Left lung (tissue), 10 donors: ENCODE results near the gene CDK9. TPM values are rescaled to one million over a fixed set of nuclear protein-coding genes. Genes with fewer than 3 reads are reported as not detected.

Source experiments
- ATAC-seq: fragments of 200-7000 bp; cut with Tn5 transposase; one replicate; pipeline ENCODE4 v1.9.1; 2020; ENCODE audit warnings: moderate library complexity
- DNase-seq, 4 donors: peaks; one replicate each; pipeline ENCODE4 v3.0.0-alpha.2; 2013 to 2020
- H3K27ac ChIP-seq, 2 donors: fragments of 200-600 bp; sonication (generic) in 1 of 2; one replicate each; pipeline versions ENCODE4 v1.5.0 to v1.8.0; 2020 to 2021
- H3K27me3 ChIP-seq, 2 donors: fragments of 200-600 bp; sonication (generic) in 1 of 2; one replicate each; pipeline versions ENCODE4 v1.5.0 to v1.8.0; 2020 to 2021
- H3K36me3 ChIP-seq, 2 donors: fragments of 200-600 bp; sonication (generic) in 1 of 2; one replicate each; pipeline versions ENCODE4 v1.5.0 to v1.8.0; 2020 to 2021
- H3K4me1 ChIP-seq, 2 donors: fragments of 200-600 bp; one replicate each; pipeline ENCODE4 v1.8.0; 2021
- H3K4me3 ChIP-seq, 2 donors: fragments of 200-600 bp; sonication (generic) in 1 of 2; one replicate each; pipeline versions ENCODE4 v1.5.0 to v1.8.0; 2020 to 2021; ENCODE audit warnings: mild to moderate bottlenecking in 1 of 2
- H3K9me3 ChIP-seq, 2 donors: fragments of 200-600 bp; sonication (generic) in 1 of 2; one replicate each; pipeline versions ENCODE4 v1.5.0 to v1.8.0; 2020 to 2021
- intact Hi-C, 2 donors: fragments of 100-400 bp; cut with DNase I; formaldehyde crosslinking; loops; one replicate each; pipeline versions ENCODE4 v1.11.2 to v1.14.2; 2022
- polyA plus RNA-seq, 6 donors: library from polyadenylated mRNA; unstranded; fragments of 120-200 nt; gene quantifications; one replicate each; pipeline ENCODE4 v1.2.1, GENCODE V29; 2013; ENCODE audit not compliant: insufficient read length in 6 of 6
- total RNA-seq, 2 donors: library from RNA; stranded (reverse); fragmentation: NEBNext Ultra II Directional; extraction: Animal tissue kit (Norgen Biotek cat#: 25700); gene quantifications; one replicate each; pipeline ENCODE4 v1.2.1, GENCODE V29; 2021
- TF ChIP-seq, protein P1 (sequence below), 2 donors: fragments of 200-600 bp; sonication (generic) in 1 of 2; IDR thresholded peaks; one replicate each; pipeline versions ENCODE4 v1.5.0 to v1.8.0; 2021; ENCODE audit warnings: antibody characterized with exemption in 2 of 2
- donor health status: DM: no; HTN: yes; CAD: no.
- donor health status: DM: no; HTN: no; CAD: no.

The CDK9 gene
- total and polyA plus RNA-seq, 8 donors: 56.0 to 83.4 (median 62.0) TPM

DNA sequence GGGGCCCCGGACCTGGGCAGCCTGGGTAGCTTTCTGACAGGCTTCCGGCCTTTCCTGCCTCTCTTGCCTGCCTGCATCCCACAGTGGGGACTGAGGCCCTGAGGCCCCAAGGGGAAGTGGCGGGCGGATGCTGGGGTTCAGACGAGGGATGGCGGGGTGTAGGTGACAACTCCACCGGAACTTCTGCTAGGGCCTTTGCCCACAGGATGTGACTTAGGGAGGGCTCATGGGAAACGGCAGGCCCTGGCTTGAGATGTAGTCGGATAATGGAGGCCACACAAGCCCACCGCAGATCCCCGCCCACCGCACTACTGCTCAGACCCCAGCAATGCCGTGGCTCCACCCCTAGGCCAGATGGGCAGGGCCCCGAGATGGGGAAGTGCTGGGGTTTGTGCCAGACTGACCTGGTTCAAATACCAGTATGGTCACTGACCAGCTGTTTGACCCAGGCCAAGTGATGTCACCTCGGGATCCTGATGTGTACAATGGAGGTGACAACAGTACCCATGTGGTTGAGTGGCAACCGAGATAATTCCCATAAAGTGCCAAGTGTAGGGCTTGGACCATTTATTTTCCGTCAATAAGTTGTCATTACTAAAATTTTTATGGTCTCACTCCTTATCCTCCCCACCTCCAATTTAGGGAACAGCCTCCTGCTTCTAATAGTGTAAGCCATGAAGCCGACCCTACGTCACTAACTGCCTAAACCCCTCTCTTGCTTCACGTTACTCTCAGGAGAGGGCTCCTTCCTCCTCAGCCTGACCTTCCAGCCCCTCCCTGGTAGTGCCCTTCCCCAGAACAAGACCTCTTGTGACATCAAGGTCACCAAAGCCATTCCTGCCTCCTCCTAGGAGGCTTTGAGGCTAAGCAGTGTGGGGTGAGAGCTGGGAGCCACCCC is 2.5 kb upstream of the CDK9 start:
- H3K9me3 ChIP-seq: no peaks in the 10 kb centered on the region
- peak overlapping the region; percentile 41 to 98 for H3K27ac ChIP-seq
- intact Hi-C loops: no loop called here
- peaks cover 0 to 16% of the 10 kb centered on the region in 2 donors for H3K36me3 ChIP-seq
- DNase-seq (peak in 2 of 4 donors; percentile 75 to 93), ATAC-seq (no peak)
- H3K27me3 ChIP-seq: no peaks in the 10 kb centered on the region
- peaks cover 12 to 86% of the 10 kb centered on the region in 2 donors for H3K4me1 ChIP-seq
- H3K4me3 ChIP-seq: no peak overlapping the region
- TF ChIP-seq, protein P1, sequence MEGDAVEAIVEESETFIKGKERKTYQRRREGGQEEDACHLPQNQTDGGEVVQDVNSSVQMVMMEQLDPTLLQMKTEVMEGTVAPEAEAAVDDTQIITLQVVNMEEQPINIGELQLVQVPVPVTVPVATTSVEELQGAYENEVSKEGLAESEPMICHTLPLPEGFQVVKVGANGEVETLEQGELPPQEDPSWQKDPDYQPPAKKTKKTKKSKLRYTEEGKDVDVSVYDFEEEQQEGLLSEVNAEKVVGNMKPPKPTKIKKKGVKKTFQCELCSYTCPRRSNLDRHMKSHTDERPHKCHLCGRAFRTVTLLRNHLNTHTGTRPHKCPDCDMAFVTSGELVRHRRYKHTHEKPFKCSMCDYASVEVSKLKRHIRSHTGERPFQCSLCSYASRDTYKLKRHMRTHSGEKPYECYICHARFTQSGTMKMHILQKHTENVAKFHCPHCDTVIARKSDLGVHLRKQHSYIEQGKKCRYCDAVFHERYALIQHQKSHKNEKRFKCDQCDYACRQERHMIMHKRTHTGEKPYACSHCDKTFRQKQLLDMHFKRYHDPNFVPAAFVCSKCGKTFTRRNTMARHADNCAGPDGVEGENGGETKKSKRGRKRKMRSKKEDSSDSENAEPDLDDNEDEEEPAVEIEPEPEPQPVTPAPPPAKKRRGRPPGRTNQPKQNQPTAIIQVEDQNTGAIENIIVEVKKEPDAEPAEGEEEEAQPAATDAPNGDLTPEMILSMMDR (IDR thresholded peaks at IDR 0.05): no peak

GRCh38 chr9:127785023-127785932 is 556 bp upstream of the CDK9 start:
- peak; percentile 82 to 98 (median 90) for DNase-seq
- TF ChIP-seq, protein P1 (IDR thresholded peaks at IDR 0.05): peak; percentile 81 to 96
- intact Hi-C loops: loop anchor here in 1 of 2 donors (5.0 kb wide), 1 partner anchor 137 kb away; no protein-coding TSS in a partner anchor
- ATAC-seq: peak; percentile 73
- Histone ChIP-seq H3K4me1 (peaks cover 12 to 86% of the 10 kb centered on the region in 2 donors), H3K27ac (peak overlapping the region; percentile 89 to 98), H3K4me3 (peak overlapping the region; percentile 96 to 100), H3K36me3 (peaks cover 0 to 35% of the 10 kb centered on the region in 2 donors), H3K27me3 (no peaks in the 10 kb centered on the region), H3K9me3 (no peaks in the 10 kb centered on the region)

DNA sequence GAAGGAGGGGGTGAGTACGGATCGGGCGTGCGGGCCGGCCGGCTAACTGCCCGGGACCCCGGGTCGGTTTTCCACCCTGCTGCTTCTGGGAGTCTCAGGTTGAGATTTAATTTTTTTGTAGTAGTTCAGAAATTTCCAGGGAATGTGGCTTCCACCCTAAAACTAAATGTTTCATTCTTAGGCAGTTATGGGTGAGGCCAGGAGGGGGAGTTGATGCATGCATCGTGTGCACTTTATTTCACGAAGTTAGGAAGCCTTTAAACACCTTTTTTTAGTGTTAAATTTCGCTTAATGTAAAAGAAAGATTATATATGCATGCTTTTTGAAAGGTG is 905 bp downstream of the CDK9 start:
- Histone ChIP-seq H3K27me3 (no peaks in the 10 kb centered on the region), H3K4me1 (peaks cover 12 to 80% of the 10 kb centered on the region in 2 donors), H3K4me3 (peak overlapping the region; percentile 96 to 100), H3K9me3 (no peaks in the 10 kb centered on the region), H3K27ac (peak overlapping the region; percentile 89 to 98), H3K36me3 (peaks cover 0 to 50% of the 10 kb centered on the region in 2 donors)
- DNase-seq (no peak), ATAC-seq (no peak)
- intact Hi-C loops: loop anchor here in 1 of 2 donors (5.0 kb wide), 1 partner anchor 136 kb away; no protein-coding TSS in a partner anchor
- TF ChIP-seq, protein P1 (IDR thresholded peaks at IDR 0.05): peak in 1 of 2 donors; percentile 44

DNA sequence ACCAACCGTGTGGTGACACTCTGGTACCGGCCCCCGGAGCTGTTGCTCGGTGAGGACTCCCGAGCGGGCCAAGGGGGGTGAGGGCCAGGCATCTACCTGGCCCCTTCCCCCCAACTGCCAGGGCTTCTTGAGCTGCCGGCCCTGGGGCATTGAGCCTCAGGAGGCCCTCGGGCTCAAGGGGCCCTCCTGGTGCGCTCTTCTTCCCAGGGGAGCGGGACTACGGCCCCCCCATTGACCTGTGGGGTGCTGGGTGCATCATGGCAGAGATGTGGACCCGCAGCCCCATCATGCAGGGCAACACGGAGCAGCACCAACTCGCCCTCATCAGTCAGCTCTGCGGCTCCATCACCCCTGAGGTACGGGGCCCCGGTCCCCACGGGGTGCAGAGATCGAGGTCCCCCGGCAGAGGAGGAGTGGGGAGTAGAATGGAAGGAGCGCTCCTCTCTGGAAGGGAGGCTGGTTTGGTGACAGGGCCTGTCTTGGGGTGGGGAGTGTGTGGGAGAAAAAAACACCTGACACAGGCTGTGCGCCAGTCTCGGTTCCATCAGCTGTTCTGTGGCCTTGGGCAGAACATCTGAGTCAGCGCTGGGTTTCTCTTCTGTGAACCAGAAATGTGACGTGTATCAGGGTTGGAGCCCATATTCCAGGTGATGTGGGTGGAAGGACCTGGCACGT is 2.6 kb downstream of the CDK9 start:
- TF ChIP-seq, protein P1 (IDR thresholded peaks at IDR 0.05): no peak
- no peaks in the 10 kb centered on the region for H3K9me3 ChIP-seq
- H3K36me3 ChIP-seq: peaks cover 0 to 66% of the 10 kb centered on the region in 2 donors
- H3K27ac ChIP-seq: no peak overlapping the region
- H3K27me3 ChIP-seq: no peaks in the 10 kb centered on the region
- DNase-seq (no peak), ATAC-seq (no peak)
- H3K4me1 ChIP-seq: peaks cover 12 to 78% of the 10 kb centered on the region in 2 donors
- H3K4me3 ChIP-seq: no peak overlapping the region
- intact Hi-C loops: loop anchor here in 1 of 2 donors (5.0 kb wide), 1 partner anchor 134 kb away; no protein-coding TSS in a partner anchor
